HG03066 (cell line): Measurements from ENCODE around the gene RPN1.
A peak's percentile ranks its signal among the peaks of the same experiment; 100 is the strongest.
"Not testable (repeated sequence)": the region's sequence is repeated elsewhere in the genome, so short reads cannot be mapped to it uniquely, and the experiment has no call there.

Experiments used
- ATAC-seq: cut with Tn5 transposase; IDR thresholded peaks from one replicate; pipeline ENCODE4 v1.9.1; 2021; ENCODE audit warnings: low read depth; ENCODE audit not compliant: unreplicated experiment

The RPN1 gene

GRCh38 chr3:128650096-128651050 is at the start of gene RPN1:
TSS of gene RPN1 (minus strand) at chr3:128650818. CDS start at chr3:128650800, 18 bp downstream.
- peak; percentile 95 for ATAC-seq

- ATAC-seq, result no peak
Observed at GRCh38 chr3:128698211-128699047, 47.8 kb upstream of the RPN1 start.

GRCh38 chr3:128697341-128697740 is 46.7 kb upstream of the RPN1 start:
- ATAC-seq, result no peak

- ATAC-seq, result no peak
Observed at GRCh38 chr3:128693696-128694095, 43.1 kb upstream of the RPN1 start.

GRCh38 chr3:128689060-128689459 is 38.4 kb upstream of the RPN1 start:
- no peak for ATAC-seq

- ATAC-seq, result no peak
Observed at GRCh38 chr3:128686465-128686864, 35.8 kb upstream of the RPN1 start.

GRCh38 chr3:128684986-128685726 is 34.5 kb upstream of the RPN1 start:
- no peak for ATAC-seq

GRCh38 chr3:128683957-128684356 is 33.3 kb upstream of the RPN1 start:
- no peak for ATAC-seq

- no peak for ATAC-seq
Observed at GRCh38 chr3:128681369-128681829, 30.8 kb upstream of the RPN1 start.

GRCh38 chr3:128680603-128681368 is 30.2 kb upstream of the RPN1 start:
- peak; percentile 92 for ATAC-seq

- ATAC-seq, result no peak
Observed at GRCh38 chr3:128679338-128679737, 28.7 kb upstream of the RPN1 start.

GRCh38 chr3:128675802-128676201 is 25.2 kb upstream of the RPN1 start:
- ATAC-seq, result not testable (repeated sequence)

- no peak for ATAC-seq
Observed at GRCh38 chr3:128674161-128674784, 23.7 kb upstream of the RPN1 start.

- no peak for ATAC-seq
Observed at GRCh38 chr3:128667641-128668040, 17.0 kb upstream of the RPN1 start.

GRCh38 chr3:128665362-128666021 is 14.9 kb upstream of the RPN1 start:
- ATAC-seq, result no peak

- no peak for ATAC-seq
Observed at GRCh38 chr3:128663151-128663550, 12.5 kb upstream of the RPN1 start.

GRCh38 chr3:128655531-128655930 is 4.9 kb upstream of the RPN1 start:
- no peak for ATAC-seq

GRCh38 chr3:128653993-128654805 is 3.6 kb upstream of the RPN1 start:
- ATAC-seq, result not testable (repeated sequence)
